Caco-2 (cell line): Measurements from ENCODE around the gene SOX5. TPM values are rescaled to one million over a fixed set of nuclear protein-coding genes. Genes with fewer than 3 reads are reported as not detected.

ENCODE experiments used
- BruUV-seq: library from RNA; stranded (reverse); fragments of 400-500 nt; replicated peaks from 2 replicates; lab custom pipeline; 2021; lab: Mats Ljungman, UMichigan
- CTCF ChIA-PET: fragments of 300-600 bp; sonication (Branson Sonifier 250); formaldehyde crosslinking; loops from one replicate; lab custom pipeline; 2022; ENCODE audit warnings: antibody characterized with exemption; lab: Charles Lee
- POLR2A ChIA-PET: fragments of 300-600 bp; sonication (Branson Sonifier 250); formaldehyde crosslinking; loops from one replicate; lab custom pipeline; 2022; ENCODE audit warnings: antibody characterized with exemption; lab: Charles Lee
- DNase-seq, 2 experiments: peaks; one replicate each; pipeline versions ENCODE4 v3.0.0 to v3.0.0-alpha.2; 2020 to 2022
- H3K27me3 ChIP-seq: replicated peaks from 2 replicates; pipeline ENCODE4 v1.6.0; 2011; ENCODE audit warnings: low read length; ENCODE audit not compliant: control insufficient read depth, insufficient read depth
- H3K36me3 ChIP-seq: 2 replicates; pipeline ENCODE4 v1.5.1; 2011; ENCODE audit warnings: low read length; ENCODE audit not compliant: control insufficient read depth, insufficient read depth
- H3K4me1 ChIP-seq: fragments of 250-450 bp; sonication (Bioruptor Pico); 2 replicates; pipeline ENCODE4 v1.5.1; 2020; ENCODE audit warnings: mild to moderate bottlenecking
- H3K4me3 ChIP-seq: 2 replicates; pipeline ENCODE4 v1.5.1; 2011; ENCODE audit warnings: low read depth, mild to moderate bottlenecking, control low read depth, low read length
- H3K9me3 ChIP-seq: fragments of 250-450 bp; sonication (Bioruptor Pico); 2 replicates; pipeline ENCODE4 v1.5.1; 2020; ENCODE audit warnings: mild to moderate bottlenecking, moderate library complexity
- H3K27ac Mint-ChIP-seq: one replicate; pipeline ENCODE4 v1.8.0; 2022; ENCODE audit warnings: mixed read lengths; ENCODE audit not compliant: unreplicated experiment
- H3K27me3 Mint-ChIP-seq: one replicate; pipeline ENCODE4 v1.8.0; 2022; ENCODE audit warnings: mixed read lengths; ENCODE audit not compliant: insufficient read depth, unreplicated experiment
- H3K36me3 Mint-ChIP-seq: one replicate; pipeline ENCODE4 v1.8.0; 2022; ENCODE audit warnings: mild to moderate bottlenecking, mixed read lengths; ENCODE audit not compliant: insufficient read depth, unreplicated experiment
- H3K4me1 Mint-ChIP-seq: one replicate; pipeline ENCODE4 v1.8.0; 2022; ENCODE audit warnings: low read depth, mixed read lengths; ENCODE audit not compliant: unreplicated experiment
- H3K4me3 Mint-ChIP-seq: one replicate; pipeline ENCODE4 v1.8.0; 2022; ENCODE audit warnings: mild to moderate bottlenecking, moderate library complexity, mixed read lengths; ENCODE audit not compliant: unreplicated experiment
- H3K9me3 Mint-ChIP-seq: one replicate; pipeline ENCODE4 v1.8.0; 2022; ENCODE audit warnings: mixed read lengths; ENCODE audit not compliant: unreplicated experiment
- intact Hi-C: fragments of 100-400 bp; cut with micrococcal nuclease; formaldehyde crosslinking; loops from one replicate; pipeline ENCODE4 v1.10.0; 2022; ENCODE audit not compliant: unreplicated experiment
- total RNA-seq: library from RNA; stranded (reverse); gene quantifications from 2 replicates; pipeline ENCODE4 v1.2.3, GENCODE V29; 2022
- TF ChIP-seq, protein P1 (sequence below), 2 experiments: fragments of 200-600 bp in 1 of 2; IDR thresholded peaks; 1 replicate in 1 of 2; 2 replicates in 1 of 2; pipeline versions ENCODE4 v1.5.1 to v1.8.0; 2011 to 2022; ENCODE audit warnings: antibody characterized with exemption in 1 of 2, control low read depth in 1 of 2, inconsistent platforms in 1 of 2, low read depth in 1 of 2, low read length in 1 of 2, mild to moderate bottlenecking in 1 of 2, moderate library complexity in 1 of 2; ENCODE audit not compliant: insufficient read depth in 1 of 2, severe bottlenecking in 1 of 2, unreplicated experiment in 1 of 2

The SOX5 gene
- total RNA-seq, 1 experiment from 2014 or later = 15.4 TPM

DNA sequence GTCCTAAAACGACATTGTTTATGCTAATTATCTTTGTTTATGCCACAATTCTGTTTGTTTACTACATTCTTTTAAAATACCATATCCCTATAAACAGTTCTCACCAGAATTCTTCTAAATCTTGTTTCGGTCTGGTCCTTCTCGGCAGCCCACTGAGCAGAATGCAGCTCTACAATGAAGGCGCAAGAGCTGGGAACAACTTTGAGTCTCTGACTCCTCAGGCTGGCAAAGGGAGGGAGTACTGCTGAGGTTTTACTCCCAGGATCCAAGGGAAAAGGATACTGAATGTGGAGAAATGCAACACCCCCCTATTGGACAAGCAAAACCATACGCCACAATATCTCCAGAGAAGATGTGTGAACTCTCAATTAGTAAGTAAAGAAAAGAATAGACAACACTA lies 5.4 kb downstream of the SOX5 start:
- Mint-ChIP-seq H3K9me3 (no peaks in the 10 kb centered on the region), H3K36me3 (no peaks in the 10 kb centered on the region), H3K4me1 (peaks cover 6% of the 10 kb centered on the region), H3K27me3 (peaks cover 2% of the 10 kb centered on the region), H3K27ac (no peak overlapping the region), H3K4me3 (no peak overlapping the region)
- no peaks in the 10 kb centered on the region for H3K27me3 ChIP-seq
- ChIA-PET CTCF (no interaction called here), POLR2A (no interaction called here)
- DNase-seq = no peak
- H3K9me3 ChIP-seq = no peaks in the 10 kb centered on the region
- H3K4me3 ChIP-seq = no peak overlapping the region
- H3K36me3 ChIP-seq = no peaks in the 10 kb centered on the region
- H3K4me1 ChIP-seq = no peaks in the 10 kb centered on the region
- no TSS peak for BruUV-seq
- intact Hi-C loops = loop anchor here (10.0 kb wide), 1 partner anchor 739 kb away; no protein-coding TSS in a partner anchor
- TF ChIP-seq, protein P1, sequence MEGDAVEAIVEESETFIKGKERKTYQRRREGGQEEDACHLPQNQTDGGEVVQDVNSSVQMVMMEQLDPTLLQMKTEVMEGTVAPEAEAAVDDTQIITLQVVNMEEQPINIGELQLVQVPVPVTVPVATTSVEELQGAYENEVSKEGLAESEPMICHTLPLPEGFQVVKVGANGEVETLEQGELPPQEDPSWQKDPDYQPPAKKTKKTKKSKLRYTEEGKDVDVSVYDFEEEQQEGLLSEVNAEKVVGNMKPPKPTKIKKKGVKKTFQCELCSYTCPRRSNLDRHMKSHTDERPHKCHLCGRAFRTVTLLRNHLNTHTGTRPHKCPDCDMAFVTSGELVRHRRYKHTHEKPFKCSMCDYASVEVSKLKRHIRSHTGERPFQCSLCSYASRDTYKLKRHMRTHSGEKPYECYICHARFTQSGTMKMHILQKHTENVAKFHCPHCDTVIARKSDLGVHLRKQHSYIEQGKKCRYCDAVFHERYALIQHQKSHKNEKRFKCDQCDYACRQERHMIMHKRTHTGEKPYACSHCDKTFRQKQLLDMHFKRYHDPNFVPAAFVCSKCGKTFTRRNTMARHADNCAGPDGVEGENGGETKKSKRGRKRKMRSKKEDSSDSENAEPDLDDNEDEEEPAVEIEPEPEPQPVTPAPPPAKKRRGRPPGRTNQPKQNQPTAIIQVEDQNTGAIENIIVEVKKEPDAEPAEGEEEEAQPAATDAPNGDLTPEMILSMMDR (IDR thresholded peaks at IDR 0.05; ENCODE audit: insufficient read depth in 1 of 2, low read depth in 1 of 2, low read length in 1 of 2, severe bottlenecking in 1 of 2, unreplicated experiment in 1 of 2) = no peak

DNA sequence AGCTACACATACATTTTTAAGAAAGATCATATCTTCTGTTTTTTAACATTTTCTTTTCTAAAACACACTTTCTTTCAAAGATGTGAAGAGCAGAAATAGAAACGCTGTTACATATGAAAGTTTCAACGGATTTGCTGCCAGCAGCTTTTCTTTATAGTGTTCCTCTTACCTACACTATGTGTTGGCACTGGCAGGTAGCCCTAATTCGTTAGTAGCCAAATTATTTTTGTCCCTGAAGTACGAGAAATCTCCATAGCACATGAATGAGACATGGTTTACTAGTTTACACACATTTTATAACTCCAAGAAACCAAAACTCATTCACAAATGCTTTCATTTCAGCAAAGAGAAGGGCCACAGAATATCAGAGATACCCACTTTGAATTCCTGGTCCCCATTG lies 6.6 kb downstream of the SOX5 start:
- Mint-ChIP-seq H3K27me3 (peaks cover 2% of the 10 kb centered on the region), H3K36me3 (no peaks in the 10 kb centered on the region), H3K4me1 (peaks cover 6% of the 10 kb centered on the region), H3K4me3 (no peak overlapping the region), H3K27ac (no peak overlapping the region), H3K9me3 (no peaks in the 10 kb centered on the region)
- no peak for DNase-seq
- Histone ChIP-seq H3K4me1 (no peaks in the 10 kb centered on the region), H3K36me3 (no peaks in the 10 kb centered on the region), H3K9me3 (no peaks in the 10 kb centered on the region), H3K4me3 (no peak overlapping the region), H3K27me3 (no peaks in the 10 kb centered on the region)
- CTCF ChIA-PET = no interaction called here
- BruUV-seq = no TSS peak
- POLR2A ChIA-PET = no interaction called here
- TF ChIP-seq, protein P1 (IDR thresholded peaks at IDR 0.05; ENCODE audit: insufficient read depth in 1 of 2, low read depth in 1 of 2, low read length in 1 of 2, severe bottlenecking in 1 of 2, unreplicated experiment in 1 of 2) = no peak
- intact Hi-C loops = loop anchor here (10.0 kb wide), 1 partner anchor 738 kb away; no protein-coding TSS in a partner anchor

DNA sequence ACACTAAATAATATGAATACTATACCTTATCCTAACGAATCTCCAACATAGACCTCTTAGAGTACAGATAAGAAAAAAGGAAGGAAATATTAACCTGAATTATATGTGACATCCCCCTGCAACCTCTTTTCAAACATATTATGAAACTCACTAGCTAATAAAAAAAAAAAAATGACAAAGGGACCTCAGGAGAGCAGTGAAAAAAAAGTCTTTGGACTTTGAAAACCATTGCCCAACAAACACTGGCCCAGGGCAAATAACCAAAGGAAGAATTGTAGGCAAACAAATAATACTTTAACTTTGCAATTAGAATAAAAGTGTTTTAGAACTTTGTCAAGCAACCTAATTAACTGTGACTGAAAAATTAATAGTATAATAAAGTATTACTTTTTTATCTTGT lies 7.7 kb downstream of the SOX5 start:
- Histone ChIP-seq H3K36me3 (no peaks in the 10 kb centered on the region), H3K4me1 (no peaks in the 10 kb centered on the region), H3K9me3 (no peaks in the 10 kb centered on the region), H3K27me3 (no peaks in the 10 kb centered on the region), H3K4me3 (no peak overlapping the region)
- Mint-ChIP-seq H3K27me3 (peaks cover 2% of the 10 kb centered on the region), H3K27ac (no peak overlapping the region), H3K9me3 (no peaks in the 10 kb centered on the region), H3K4me1 (peaks cover 6% of the 10 kb centered on the region), H3K36me3 (no peaks in the 10 kb centered on the region), H3K4me3 (no peak overlapping the region)
- BruUV-seq = no TSS peak
- CTCF ChIA-PET = interaction anchor here (0.6 kb wide), 1 partner anchor 159 kb away, joined by 3 read pairs; no protein-coding TSS in a partner anchor
- TF ChIP-seq, protein P1 (IDR thresholded peaks at IDR 0.05; ENCODE audit: insufficient read depth in 1 of 2, low read depth in 1 of 2, low read length in 1 of 2, severe bottlenecking in 1 of 2, unreplicated experiment in 1 of 2) = no peak
- intact Hi-C loops = loop anchor here (10.0 kb wide), 1 partner anchor 737 kb away; no protein-coding TSS in a partner anchor
- DNase-seq = peak in 1 of 2 experiments; percentile 35
- POLR2A ChIA-PET = no interaction called here
